ENCODE measurements around the gene ATP8A2. TPM values are rescaled to one million over a fixed set of nuclear protein-coding genes. Genes with fewer than 3 reads are reported as not detected.

The ATP8A2 gene
- total and polyA plus RNA-seq, 2 of the 8 experiments (the other 6 are each of a cell fraction or from before 2014, with no cell fraction given) = 2.4 to 8.3 TPM

DNA sequence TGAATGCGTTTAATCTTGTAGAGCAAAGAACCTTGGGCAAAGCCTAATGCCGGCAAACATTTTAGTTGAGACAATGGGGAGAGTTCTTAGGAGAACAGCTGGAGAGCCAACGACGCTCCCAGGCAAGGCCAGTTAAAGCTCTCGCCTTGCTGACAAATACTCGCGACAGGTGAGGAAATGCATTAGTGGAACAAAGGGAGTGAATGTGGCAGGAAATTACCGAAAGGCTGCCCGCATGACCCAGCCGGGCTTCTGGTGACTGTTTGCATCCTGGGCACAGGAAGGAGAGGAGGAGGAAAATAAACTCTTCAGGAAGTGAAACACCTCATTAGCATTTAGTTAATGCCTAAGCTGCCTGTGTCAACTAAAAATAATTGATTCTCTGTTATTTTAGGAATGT, 605.4 kb downstream of the ATP8A2 start:
- Histone ChIP-seq H2BK12ac (ENCODE audit: low read depth, low read length) (no peak overlapping the region; the same call in 1 of the 2 replicates), H3K36me3 (ENCODE audit: control insufficient read depth in 2 of 4, insufficient read depth in 4 of 4, low read length in 3 of 4) (no peaks in the 10 kb centered on the region), H3K18ac (ENCODE audit: extremely low read depth, low read length) (peak overlapping the region; percentile 66; the same call in 1 of the 2 replicates), H3K4me2 (ENCODE audit: insufficient read depth in 1 of 2, low read depth in 2 of 2, low read length in 2 of 2) (peak overlapping the region; percentile 21 to 40; a peak in 2 of 4 replicates), H3K23ac (ENCODE audit: insufficient read length) (no peak overlapping the region), H3K27ac (ENCODE audit: low read depth, low read length) (peak overlapping the region; percentile 28; the same call in 1 of the 2 replicates), H3K4me3 (ENCODE audit: extremely low read depth in 1 of 4, insufficient read depth in 2 of 4, low read depth in 3 of 4, low read length in 4 of 4) (no peak overlapping the region; a peak in 1 of 8 replicates), H3K14ac (ENCODE audit: insufficient read length) (no peak overlapping the region), H4K20me1 (replicated peaks in 1 of 2; ENCODE audit: control insufficient read depth in 1 of 2, insufficient read depth in 2 of 2, low read length in 2 of 2) (no peaks in the 10 kb centered on the region), H4K8ac (ENCODE audit: extremely low read depth, insufficient read depth, low read length) (no peak overlapping the region), H3K27me3 (replicated peaks in 1 of 4; ENCODE audit: control insufficient read depth in 3 of 4, extremely low read depth in 1 of 4, insufficient read depth in 3 of 4, low read length in 3 of 4) (peaks cover 0 to 3% (median 1%) of the 10 kb centered on the region in 4 experiments; a peak in 1 of 7 replicates), H3K23me2 (ENCODE audit: low read depth, low read length) (0 out of 2 replicates have a peak, but pooled peaks cover 2% of the 10 kb centered on the region), H2AK5ac (ENCODE audit: low read depth, low read length) (no peak overlapping the region), H3K4me1 (replicated peaks in 1 of 4; ENCODE audit: control insufficient read depth in 3 of 4, insufficient read depth in 4 of 4, low read length in 3 of 4) (peaks cover 3 to 24% (median 12%) of the 10 kb centered on the region in 4 experiments; a peak in 6 of 7 replicates), H3K9me3 (ENCODE audit: insufficient read depth in 2 of 2, low read depth in 1 of 2, low read length in 1 of 2) (no peaks in the 10 kb centered on the region; a peak in 1 of 4 replicates), H2BK120ac (replicated peaks; ENCODE audit: low read depth, low read length) (no peak overlapping the region), H3K4ac (replicated peaks; ENCODE audit: insufficient read length, low read depth, low read length) (no peak overlapping the region), H2BK20ac (ENCODE audit: low read length) (no peak overlapping the region), H4K91ac (replicated peaks; ENCODE audit: insufficient read length, low read length) (no peak overlapping the region), H3K79me1 (ENCODE audit: low read depth, low read length) (no peaks in the 10 kb centered on the region), H3K79me2 (ENCODE audit: control insufficient read depth in 1 of 2, insufficient read depth in 2 of 2, low read length in 2 of 2) (no peaks in the 10 kb centered on the region), H3K9ac (replicated peaks in 1 of 4; ENCODE audit: extremely low read depth in 1 of 4, low read depth in 3 of 4, low read length in 3 of 4) (peak overlapping the region in 1 of 4 experiments; percentile 22; a peak in 3 of 7 replicates), H2BK15ac (ENCODE audit: low read length) (no peak overlapping the region), H2AFZ (ENCODE audit: low read length) (no peak overlapping the region), H2BK5ac (ENCODE audit: low read depth, low read length) (peak overlapping the region; percentile 80; the same call in 1 of the 2 replicates), H3K56ac (replicated peaks; ENCODE audit: insufficient read length, low read depth, low read length) (no peak overlapping the region), H4K5ac (ENCODE audit: insufficient read length, low read depth, low read length) (no peak overlapping the region)
- FAIRE-seq = peak; percentile 94
- 4% methylated on average over 10 of the region's 10 CpGs; no CpG with 5 or more reads in 1 of the 2 experiments for WGBS, 2 experiments (ENCODE audit: extremely low coverage in 1 of 2, insufficient coverage in 1 of 2, insufficient read length in 1 of 2, insufficient replicate concordance in 2 of 2, low coverage in 1 of 2, low lambda C conversion rate in 2 of 2, missing lambda C conversion rate in 1 of 2)
- ChIA-PET POLR2A (ENCODE audit: partially characterized antibody) (interaction anchor here (0.9 to 1.2 kb wide), 4 partner anchors 12 to 72 kb away, joined by 3 to 5 read pairs (median 4); no protein-coding TSS in a partner anchor), CTCF (ENCODE audit: partially characterized antibody) (interaction anchor here (0.8 to 1.2 kb wide), 2 partner anchors 62 to 85 kb away, joined by 3 read pairs; no protein-coding TSS in a partner anchor)
- peak; percentile 63 to 80 for DNase-seq (ENCODE audit: low read depth in 1 of 2, low spot score in 2 of 2)
- TF ChIP-seq GTF2F1 (IDR thresholded peaks at IDR 0.05; ENCODE audit: borderline replicate concordance, low read depth, low read length) (no peak), POLR2A (IDR thresholded peaks at IDR 0.05; ENCODE audit: control extremely low read depth in 1 of 2, low read depth in 2 of 2, low read length in 2 of 2) (0 out of 3 replicates have a peak, but pooled peaks of 1 of the 2 experiments have one; percentile 28), ASH2L (IDR thresholded peaks at IDR 0.05; ENCODE audit: low read length) (peak; percentile 56), CHD2 (IDR thresholded peaks at IDR 0.05; ENCODE audit: low read length) (peak; percentile 78; the same call in 1 of the 2 replicates), MAFK (IDR thresholded peaks at IDR 0.05; ENCODE audit: low read depth, low read length) (no peak), NANOG (IDR thresholded peaks at IDR 0.05; ENCODE audit: insufficient read depth, low read depth, low read length, poor library complexity, severe bottlenecking) (peak; percentile 55), TAF1 (IDR thresholded peaks at IDR 0.05; ENCODE audit: low read depth, low read length) (0 out of 2 replicates have a peak, but pooled peaks have one; percentile 48), CHD1 (IDR thresholded peaks at IDR 0.05; ENCODE audit: low read depth, low read length) (no peak), CTCF (IDR thresholded peaks at IDR 0.05; ENCODE audit: control extremely low read depth in 1 of 3, insufficient read depth in 1 of 3, low read depth in 1 of 3, low read length in 3 of 3) (no peak), SIRT6 (IDR thresholded peaks at IDR 0.05; ENCODE audit: low read length) (no peak)
- TF ChIP-seq, protein P1, sequence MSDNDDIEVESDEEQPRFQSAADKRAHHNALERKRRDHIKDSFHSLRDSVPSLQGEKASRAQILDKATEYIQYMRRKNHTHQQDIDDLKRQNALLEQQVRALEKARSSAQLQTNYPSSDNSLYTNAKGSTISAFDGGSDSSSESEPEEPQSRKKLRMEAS (IDR thresholded peaks at IDR 0.05) = no peak

Data from H1 (cell line).